Measurements from ENCODE around the gene ELOVL6.
"Not testable (repeated sequence)": the region's sequence is repeated elsewhere in the genome, so short reads cannot be mapped to it uniquely, and the experiment has no call there.

Gene ELOVL6

DNA sequence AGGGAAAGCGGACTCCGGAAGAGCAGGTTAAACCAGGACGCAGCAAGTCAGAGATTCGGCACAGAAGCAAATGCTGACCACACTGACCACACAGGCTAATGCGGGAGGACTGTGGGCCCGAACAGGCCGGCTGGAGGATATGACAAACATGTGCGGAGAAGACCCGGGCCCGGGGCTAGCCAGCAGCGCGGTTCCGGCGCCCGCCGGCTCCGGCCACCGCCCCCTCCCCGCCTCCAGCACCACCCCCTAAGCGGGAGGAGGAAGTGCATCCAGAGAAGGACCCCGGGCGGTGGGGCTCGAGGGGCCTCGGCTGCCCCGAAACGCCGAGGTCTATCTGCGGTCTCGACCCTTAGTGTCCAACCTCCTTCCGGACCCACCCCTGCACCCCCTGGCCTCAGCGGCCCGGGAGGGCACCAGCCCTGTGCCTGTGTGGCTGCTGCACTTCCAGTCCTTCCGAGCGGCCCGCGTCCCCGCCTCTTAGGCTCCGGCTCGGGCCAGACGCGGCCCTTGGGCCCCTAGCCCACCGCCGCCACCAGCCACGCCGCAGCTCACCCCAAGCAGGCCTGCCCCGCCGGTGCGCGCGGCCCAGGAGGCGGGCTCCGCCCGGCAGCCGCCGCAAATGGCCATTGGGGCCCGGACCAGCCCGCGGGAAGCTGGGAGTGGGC lies 2.1 kb downstream of the ELOVL6 start:
- peak; percentile 54 for DNase-seq

DNA sequence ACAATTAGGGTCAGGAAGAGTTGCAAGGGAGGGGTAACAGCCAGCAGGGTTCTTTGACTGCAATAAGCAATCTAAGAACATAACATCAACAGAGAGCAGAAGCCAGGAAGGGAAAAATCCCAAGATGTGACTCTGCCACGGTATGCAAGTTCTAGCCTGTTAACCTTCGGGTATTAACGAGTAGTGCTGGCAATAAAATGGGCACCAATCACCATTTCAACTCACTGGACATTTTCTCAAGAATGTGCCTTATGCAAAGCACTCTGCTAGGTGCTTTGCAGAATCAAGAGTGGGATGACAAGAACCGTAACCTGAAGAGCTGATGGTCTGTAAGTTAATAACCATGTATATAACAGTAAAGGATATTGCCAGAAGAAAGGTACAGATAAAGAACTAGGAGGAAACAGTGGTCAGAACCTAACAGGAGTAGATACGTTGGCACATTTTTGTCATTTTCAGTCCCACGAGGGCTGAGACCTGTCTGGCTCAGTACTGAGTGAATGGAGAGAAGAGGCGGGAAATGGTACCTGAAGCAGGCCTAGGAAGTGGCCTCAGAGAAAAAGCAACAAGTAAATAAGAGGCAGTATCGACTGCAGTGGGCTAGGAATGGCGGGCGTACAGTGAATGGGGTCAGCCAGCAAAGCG lies 2.7 kb downstream of the ELOVL6 start:
- DNase-seq: peak; percentile 10

DNA sequence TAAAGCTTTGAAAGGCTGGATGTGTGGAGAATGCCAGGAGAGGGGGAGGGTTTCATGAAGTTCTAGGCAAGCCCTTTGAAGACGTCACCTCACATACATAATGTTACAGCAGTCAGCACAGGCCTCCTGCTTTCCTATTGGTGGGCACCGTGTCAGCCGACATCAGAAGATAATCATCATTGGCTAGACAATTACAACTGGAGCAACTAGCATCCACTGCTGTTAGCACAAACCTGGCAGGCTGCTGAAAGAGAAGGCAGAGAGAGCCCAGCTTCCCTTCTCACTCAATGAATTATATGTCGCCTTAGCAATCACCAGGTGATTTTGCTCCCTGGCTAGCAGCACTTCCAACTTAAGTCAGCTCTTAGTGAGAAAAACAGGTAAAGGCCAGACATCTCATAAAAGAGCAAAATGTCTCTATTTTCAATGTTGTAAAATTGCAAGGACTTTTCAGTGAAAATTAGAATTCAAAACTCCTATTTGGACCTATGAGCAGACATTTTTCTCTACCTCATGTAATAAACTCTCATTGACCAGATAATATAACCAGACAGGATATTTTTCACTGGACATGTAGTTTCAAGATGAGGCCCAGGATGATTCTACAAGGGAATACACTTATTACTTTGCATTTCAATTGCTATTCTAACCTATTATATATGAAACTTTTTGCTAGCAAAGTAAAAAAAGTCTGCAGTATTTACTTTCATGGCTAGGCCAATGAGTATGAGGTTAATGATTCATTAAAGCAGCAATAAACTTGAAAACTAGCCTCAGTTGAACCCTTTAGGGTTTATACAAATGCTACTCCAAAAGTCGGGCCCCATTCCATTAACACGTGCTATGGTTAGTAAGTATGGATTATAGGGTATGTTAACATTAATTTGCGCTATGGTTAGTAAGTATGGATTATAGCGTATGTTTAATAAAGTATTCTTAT lies 4.3 kb downstream of the ELOVL6 start:
- DNase-seq: peak; percentile 78

DNA sequence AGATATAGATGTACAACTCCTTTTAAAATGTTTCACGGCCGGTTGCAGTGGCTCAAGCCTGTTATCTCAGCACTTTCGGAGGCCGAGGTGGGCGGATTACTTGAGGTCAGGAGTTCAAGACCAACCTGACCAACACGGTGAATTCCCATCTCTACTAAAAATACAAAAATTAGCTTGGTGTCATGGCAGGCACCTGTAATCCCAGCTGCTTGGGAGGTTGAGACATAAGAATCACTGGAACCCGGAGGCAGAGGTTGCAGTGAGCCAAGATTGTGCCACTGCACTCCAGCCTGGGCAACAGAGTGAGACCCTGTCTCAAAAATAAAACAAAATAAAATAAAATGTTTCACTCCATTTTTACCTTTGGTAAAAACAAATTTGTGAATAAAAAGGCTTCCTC lies 5.1 kb downstream of the ELOVL6 start:
- not testable (repeated sequence) for DNase-seq

DNA sequence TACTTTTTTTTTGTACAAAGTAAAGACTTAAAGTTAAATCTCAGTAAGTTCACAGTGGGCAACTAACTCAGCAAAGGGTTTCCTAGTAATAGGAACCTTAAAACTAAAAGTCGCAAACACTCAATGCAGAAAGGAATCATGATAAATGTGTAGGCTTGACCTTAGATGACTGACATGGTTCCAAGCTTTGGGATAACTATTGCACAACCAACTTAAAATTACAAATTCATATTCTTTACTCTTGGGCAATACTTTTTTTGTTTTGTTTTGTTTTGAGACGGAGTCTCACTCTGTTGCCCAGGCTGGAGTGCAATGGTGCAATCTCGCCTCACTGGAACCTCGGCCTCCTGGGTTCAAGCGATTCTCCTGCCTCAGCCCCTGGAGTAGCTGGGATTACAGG lies 8.2 kb downstream of the ELOVL6 start:
- DNase-seq: no peak

DNA sequence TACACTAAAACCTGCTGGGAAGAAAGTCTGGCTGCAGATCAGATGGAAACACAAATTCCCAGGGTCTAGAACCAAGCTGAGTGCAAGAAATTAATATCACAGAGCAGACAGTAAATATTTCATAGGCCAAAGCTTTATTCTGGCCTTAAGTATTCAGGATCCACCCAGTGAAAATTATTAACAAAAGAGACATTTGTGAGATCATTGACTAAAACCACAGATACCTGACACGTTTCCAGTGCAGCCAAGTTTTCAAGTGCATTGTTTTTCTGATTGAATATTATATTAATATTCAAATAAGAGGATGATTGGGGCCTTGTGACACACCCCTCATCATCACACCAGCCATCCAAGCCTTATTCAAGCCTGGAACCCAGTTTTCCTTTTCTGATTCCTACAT lies 10.3 kb downstream of the ELOVL6 start:
- no peak for DNase-seq

DNA sequence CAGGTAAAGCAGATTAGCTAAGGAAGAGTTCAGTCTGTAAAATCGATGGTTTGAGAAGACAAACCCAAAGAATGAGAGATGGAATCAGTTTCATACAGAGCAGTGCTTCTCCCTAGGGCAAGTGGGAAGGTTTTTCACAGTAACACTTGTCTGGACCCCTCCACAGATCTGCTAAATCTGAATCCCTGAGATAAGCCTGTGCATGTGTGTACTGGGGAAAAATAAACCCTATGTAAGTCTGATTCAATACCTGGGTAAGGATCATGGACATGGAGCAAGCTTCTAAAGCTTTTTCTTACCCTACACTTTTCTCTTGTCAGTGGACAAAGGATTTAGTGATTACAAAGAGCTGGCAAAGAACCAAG lies 13.6 kb downstream of the ELOVL6 start:
- no peak for DNase-seq

DNA sequence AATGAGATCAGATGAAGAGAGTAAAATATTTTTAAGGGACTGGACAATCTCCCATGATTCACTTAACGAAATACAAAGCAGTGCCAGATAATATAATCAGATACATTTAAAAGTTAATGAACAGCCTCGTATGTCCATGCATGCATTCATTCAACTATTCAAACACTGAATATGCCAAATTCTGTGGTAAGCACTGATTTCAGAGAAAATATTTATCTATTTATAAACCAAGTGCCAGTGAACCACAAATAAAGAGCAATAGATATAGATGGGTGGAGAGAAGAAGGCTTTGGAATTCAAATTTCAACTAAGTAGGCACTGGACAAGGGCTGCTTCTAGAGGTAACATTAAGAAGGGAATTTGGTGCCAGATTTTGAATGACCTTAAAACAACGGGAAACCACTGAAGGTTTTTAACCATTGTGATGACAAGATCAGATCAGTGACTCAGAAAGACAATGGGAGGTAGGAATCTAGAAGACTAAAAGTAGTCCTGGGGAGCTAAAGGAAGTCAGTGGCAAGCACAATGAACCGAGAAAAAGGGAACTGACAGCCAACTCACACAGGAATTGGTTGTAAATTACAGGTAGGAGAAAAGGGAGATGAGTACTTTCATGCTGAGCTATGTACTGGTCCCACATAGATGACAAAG lies 14.2 kb downstream of the ELOVL6 start:
- DNase-seq: no peak

DNA sequence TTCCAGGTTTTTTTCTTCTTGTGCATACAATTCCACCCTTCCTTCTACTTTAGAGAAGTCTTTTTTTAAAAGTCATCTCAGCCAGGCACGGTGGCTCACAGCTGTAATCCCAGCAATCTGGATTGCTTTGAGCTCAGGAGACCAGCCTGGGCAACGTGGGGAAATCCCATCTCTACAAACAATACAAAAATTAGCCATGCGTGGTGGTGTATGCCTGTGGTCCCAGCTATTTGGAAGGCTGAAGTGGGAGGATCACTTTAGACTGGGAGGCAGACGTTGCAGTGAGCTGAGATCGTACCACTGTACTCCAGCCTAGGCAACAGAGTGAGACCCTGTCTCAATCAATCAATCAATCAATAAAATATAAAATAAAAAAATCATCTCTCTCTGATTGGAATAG lies 14.8 kb downstream of the ELOVL6 start:
- no peak for DNase-seq

DNA sequence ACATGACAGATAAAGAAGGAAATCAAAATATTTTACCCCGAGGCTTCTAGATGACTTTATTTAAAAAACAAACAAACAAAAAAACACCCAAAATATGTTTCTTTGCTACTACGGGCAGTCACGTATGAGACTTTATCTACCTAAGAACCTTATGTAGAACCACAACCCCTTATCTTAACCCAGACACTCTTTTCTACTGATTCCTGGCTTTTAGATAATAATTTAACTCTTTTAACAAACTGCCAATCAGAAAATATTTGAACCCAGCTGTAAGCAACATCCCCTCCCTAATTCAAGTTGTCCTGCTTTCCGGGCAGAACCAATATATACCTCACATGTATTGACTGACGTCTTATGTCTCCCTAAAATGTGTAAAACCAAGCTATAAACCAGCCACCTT lies 15.4 kb downstream of the ELOVL6 start:
- DNase-seq: no peak

DNA sequence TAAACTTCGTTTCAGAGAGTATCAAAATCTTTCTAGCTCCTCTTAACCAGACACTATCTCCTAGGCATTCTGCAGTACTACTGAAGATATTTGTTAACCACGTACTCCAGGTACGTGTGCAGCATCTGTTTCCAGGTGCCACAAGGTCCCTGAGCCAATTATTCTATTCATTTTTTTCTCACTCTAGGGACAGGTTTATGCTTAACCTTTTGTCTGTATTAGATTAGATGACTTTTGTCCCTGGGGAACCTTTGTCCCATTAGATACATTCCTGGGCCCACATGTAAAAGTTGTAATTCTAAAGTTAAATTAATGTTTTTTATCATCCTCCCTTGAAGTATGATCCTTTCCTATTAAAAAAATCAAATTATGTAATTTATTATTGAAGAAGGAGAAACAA lies 16.5 kb downstream of the ELOVL6 start:
- no peak for DNase-seq

DNA sequence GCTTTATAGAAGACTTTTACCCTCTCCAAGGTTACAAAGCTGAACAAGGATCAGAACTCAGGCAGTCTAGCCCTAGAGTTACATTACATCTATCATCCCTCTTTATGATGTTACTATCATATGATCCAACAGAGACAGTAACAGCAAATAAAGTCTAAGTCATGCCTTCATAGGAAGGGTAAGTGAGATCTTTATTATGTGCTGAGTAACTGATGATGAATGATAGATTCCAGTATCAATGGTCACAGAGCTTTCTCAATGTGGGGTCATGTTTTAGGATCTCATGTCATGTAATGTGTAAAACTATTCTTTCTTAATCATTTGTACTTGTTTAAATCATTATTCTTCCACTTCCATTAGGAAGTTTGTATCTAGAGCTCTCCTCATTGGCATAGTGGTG lies 22.8 kb downstream of the ELOVL6 start:
- DNase-seq: no peak

DNA sequence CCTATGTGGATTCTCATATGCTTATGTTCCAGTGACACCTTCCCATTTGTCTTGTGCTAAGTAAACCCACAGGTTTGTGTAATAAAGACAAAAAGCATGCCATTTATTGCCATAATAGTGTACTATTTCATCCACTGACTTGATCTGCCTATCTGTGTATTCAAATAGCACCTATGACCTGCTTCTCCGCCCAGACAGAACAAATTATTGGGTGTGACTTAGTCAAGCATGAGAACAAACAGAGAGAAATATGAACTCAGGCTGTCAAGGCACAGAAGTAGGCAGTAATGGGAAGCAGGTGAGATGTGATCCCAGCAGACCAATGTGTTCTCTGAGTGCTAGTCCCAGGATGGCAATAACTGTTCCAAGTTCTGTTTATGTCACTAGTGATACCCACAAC lies 25.4 kb downstream of the ELOVL6 start:
- no peak for DNase-seq

DNA sequence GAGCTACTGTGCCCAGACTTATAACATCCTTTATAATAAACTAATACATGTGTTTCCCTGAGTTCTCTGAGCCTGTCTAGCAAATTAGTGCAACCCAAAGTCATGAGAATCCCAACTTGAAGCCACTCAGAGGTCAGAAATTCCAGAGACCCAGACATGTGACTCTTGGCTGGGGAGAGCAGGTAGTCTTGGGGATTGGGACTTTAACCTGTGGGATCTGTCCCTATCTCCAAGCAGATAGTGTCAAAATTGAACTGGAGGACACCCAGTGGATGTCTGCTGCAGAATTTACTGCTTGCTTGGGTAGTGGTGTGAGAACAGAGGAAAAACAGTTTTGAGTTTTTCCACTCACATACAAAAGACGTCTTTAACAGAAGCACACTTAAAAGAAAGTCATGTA lies 26.4 kb downstream of the ELOVL6 start:
- DNase-seq: no peak

DNA sequence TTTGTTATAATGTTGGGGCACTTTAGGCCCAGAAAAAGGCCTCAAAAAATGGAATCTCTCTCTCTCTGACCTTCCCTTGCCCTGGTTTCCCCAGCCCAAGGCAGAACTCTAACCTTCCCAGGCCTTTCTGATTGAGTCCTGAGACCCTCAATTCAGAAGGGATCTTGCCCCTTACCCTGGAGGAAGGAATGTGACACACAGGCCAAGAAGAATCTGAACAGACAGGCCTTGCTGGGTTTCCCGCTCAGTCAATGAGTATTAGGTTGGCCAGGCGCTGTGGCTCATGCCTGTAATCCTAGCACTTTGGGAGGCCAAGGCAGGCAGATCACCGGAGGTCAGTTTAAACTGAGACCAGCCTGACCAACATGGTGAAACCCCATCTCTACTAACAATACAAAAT lies 27.6 kb downstream of the ELOVL6 start:
- DNase-seq: no peak

DNA sequence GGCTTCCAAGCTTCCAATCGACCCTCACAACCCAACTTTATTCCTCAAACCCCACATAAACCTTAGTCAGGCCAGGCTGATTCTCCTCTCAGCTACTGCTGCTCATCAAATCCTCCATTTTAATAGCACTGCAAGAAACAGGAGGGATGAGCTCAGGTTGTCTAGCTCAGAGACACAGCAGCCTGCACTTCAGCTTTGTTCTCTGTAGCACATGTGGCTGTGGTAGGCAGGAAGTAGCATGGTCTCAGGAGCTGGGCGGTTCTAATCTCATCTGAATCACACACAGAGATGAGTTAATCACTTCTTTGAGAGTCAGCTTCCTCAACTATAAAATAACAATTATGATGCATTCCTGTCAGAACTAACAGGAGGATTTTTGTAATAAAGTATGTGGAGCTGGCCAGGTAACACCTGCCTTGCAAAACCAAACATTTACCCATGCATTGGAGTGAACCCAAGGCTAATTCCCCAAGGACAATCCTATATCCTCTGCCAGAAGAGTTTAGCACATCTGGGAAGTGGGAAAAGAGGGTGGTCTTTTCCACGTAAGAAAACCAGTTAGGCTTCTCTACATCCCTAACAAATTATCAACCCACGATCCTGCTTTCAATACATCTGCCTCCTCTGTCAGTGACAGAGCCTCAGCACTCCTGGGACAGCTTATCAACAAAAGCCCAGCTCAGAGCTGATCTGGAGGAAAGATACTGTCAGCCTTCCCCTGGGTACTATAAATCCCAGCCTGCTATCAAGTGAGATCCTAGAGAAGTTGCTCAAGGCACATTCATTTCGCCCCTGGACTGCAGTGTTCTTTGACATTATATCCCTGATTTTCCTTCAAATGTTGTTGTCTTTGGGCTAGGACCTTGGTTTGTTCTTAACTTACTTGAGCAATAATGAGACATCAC lies 32.8 kb downstream of the ELOVL6 start:
- DNase-seq: peak; percentile 77

DNA sequence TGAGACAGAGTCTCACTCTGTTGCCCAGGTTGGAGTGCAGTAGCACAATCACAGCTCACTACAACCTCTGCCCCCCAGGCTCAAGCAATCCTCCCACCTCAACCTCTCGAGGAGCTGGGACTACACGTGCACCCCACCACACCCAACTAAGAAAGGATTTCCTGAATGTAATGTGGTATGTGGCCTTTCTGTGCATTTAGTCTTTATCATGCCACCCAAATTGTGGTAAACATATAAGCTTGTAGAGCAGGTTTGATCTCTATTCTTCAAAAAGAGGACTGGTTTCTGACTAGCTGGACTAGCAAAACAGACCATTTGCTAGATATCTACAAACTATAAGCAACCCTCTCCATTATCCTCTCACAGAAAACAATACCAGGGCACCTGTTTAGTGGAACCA lies 33.6 kb downstream of the ELOVL6 start:
- peak; percentile 50 for DNase-seq

DNA sequence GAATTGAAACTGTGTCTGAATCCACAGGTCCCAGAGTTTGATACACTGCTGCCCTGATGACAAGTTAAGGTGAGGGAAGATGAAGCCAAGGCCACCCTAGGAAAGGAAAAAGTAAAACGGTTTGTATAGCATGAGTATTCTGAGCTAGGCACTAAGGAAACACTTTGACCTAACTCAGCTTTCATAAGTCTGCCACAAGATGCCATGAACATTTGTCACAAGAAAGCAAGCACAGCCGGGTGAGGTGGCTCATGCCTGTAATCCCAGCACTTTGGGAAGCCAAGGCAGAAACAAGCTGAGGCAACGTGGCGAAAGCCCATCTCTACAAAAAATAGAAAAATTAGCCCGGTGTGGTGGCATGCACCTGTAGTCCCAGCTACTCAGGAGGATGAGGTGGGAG lies 34.2 kb downstream of the ELOVL6 start:
- DNase-seq: no peak

DNA sequence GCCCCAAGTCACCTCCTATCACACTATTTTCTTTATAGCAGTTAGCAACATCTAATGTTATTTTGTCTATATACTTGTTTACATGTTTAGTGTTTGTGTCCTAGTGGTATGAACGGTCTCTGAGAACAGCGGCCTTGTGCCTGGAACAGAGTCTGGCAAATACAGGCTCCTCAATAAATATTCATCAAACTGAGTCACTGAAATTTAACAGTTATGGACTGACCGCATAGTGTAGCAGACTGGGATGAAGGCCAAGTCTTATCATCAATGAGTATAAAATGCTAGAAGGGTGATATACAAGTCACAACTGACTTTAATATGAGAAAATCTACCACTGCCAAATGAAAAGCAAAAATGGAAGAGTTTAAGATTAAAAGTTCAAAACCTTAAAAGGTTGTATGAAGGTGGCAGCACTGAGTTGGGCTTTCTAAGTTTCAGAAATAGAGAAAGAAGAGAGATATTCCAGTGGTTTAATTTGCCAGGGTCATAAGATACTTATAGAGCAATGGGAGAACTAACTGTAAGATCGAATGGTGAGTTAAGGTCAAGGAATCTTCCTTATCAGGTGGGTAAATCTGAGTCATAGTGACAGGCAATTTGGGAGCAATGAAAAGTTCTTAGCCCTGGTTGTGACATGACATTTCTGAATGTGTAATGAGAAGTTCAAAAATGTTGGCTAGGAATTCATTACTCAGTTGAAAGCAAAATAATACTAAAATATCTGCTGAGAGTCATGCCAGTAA lies 34.9 kb downstream of the ELOVL6 start:
- DNase-seq: no peak

DNA sequence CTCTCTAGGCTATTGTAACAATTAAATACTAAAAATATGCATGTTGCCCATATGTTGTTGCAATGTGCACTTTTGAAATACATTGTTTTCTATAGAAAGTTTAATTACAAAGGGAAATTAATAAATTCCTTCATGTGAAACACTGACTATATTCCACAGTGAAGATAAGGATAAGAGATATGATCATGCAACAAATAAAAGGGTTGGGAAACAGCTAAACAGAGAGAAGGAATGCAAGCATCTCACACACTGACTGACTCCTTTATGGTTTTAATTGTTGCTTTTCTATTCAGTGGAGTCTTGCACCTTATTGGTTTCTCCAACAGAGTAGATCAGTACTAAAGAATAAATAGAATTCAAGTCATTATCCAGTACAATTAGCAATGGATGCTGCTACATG lies 37.8 kb downstream of the ELOVL6 start:
- DNase-seq: no peak

DNA sequence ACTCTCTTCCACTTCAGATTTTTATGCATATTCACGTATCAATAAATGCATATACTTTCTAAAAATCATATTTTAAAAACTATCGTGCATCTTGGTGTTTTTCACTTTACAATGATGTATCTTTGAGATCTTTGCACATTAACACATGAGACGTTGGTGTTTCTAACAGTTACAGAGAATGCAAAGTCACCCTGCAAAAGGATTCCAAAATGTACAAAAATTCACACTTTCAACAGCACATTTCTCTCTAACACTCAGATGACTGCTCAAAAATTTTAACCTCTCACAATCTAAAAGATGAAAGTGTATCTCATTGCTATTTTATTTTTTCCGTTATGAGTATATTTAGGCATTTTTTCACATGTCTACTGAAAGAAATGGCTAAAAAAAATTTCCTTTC lies 38.9 kb downstream of the ELOVL6 start:
- DNase-seq: no peak

DNA sequence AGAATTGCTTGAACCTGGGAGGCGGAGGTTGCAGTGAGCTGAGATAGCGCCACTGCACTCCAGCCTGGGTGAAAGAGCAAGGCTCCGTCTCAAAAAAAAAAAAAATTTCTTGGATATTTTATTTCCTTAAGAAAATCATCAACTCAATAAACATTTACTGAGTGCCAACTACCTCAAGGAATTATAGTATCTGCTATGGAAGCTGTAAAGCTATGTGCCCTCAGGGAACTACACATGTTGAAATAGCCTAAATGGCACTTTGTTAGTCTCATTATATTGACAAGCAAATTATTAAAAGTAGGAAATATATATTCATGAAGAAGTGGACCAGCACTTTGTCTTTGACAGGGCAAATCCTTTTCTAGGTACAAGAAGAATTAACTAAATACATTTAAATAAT lies 40.8 kb downstream of the ELOVL6 start:
- DNase-seq: no peak
